ENCODE results near the gene PCDHA11.
"Not testable (repeated sequence)": the region's sequence is repeated elsewhere in the genome, so short reads cannot be mapped to it uniquely, and the experiment has no call there.

Gene PCDHA11

GRCh38 chr5:140835622-140836510 lies 32.9 kb upstream of the PCDHA11 start:
- TF ChIP-seq, protein P1, sequence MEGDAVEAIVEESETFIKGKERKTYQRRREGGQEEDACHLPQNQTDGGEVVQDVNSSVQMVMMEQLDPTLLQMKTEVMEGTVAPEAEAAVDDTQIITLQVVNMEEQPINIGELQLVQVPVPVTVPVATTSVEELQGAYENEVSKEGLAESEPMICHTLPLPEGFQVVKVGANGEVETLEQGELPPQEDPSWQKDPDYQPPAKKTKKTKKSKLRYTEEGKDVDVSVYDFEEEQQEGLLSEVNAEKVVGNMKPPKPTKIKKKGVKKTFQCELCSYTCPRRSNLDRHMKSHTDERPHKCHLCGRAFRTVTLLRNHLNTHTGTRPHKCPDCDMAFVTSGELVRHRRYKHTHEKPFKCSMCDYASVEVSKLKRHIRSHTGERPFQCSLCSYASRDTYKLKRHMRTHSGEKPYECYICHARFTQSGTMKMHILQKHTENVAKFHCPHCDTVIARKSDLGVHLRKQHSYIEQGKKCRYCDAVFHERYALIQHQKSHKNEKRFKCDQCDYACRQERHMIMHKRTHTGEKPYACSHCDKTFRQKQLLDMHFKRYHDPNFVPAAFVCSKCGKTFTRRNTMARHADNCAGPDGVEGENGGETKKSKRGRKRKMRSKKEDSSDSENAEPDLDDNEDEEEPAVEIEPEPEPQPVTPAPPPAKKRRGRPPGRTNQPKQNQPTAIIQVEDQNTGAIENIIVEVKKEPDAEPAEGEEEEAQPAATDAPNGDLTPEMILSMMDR (IDR thresholded peaks at IDR 0.05), result no peak

GRCh38 chr5:140840978-140841962 lies 27.5 kb upstream of the PCDHA11 start, which contains the start of gene PCDHA8:
PCDHA8 (plus strand) TSS chr5:140841187; CDS start chr5:140841322, 135 bp downstream.
- TF ChIP-seq, protein P1 (IDR thresholded peaks at IDR 0.05), result peak; percentile 63

DNA sequence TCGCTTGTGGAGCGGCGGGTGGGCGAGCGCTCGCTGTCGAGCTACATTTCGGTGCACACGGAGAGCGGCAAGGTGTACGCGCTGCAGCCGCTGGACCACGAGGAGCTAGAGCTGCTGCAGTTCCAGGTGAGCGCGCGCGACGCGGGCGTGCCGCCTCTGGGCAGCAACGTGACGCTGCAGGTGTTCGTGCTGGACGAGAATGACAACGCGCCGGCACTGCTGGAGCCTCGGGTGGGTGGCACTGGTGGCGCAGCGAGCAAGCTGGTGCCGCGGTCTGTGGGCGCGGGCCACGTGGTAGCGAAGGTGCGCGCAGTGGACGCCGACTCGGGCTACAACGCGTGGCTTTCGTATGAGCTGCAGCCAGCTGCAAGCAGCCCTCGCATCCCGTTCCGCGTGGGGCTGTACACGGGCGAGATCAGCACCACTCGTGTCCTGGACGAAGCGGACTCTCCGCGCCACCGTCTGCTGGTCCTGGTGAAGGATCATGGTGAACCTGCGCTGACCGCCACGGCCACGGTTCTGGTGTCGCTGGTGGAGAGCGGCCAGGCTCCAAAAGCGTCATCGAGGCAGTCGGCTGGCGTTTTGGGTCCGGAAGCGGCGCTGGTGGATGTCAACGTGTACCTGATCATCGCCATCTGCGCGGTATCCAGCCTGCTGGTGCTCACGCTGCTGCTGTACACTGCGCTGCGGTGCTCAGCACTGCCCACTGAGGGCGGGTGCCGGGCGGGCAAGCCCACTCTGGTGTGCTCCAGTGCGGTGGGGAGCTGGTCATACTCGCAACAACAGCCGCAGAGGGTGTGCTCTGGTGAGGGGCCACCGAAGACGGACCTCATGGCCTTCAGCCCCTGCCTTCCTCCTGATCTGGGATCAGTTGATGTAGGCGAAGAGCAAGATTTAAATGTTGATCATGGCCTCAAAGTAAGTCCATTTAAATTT lies 25.7 kb upstream of the PCDHA11 start:
- TF ChIP-seq, protein P1 (IDR thresholded peaks at IDR 0.05), result no peak

DNA sequence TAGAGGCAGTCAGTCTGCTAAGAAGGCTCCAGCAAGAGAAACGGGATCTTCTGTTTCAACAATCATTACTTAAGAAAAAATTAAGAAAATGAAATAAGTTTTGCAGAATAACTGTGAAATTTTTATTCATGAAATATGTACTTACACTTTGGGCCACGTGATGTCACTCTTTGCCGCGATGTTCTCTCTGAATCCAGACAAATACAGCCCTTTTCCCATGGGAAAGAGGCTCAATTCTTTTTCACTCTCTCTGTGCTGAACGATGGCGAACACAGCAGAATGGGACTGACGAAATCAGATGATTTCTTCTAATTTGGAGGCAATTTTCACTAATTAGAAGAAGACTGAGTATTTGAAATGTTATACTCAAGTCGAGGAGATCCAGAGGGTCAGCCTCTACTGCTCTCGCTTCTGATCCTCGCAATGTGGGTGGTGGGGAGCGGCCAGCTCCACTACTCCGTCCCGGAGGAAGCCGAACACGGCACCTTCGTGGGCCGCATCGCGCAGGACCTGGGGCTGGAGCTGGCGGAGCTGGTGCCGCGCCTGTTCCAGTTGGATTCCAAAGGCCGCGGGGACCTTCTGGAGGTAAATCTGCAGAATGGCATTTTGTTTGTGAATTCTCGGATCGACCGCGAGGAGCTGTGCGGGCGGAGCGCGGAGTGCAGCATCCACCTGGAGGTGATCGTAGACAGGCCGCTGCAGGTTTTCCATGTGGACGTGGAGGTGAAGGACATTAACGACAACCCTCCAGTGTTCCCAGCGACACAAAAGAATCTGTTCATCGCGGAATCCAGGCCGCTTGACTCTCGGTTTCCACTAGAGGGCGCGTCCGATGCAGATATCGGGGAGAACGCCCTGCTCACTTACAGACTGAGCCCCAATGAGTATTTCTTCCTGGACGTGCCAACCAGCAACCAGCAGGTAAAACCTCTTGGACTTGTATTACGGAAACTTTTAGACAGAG lies 20.3 kb upstream of the PCDHA11 start, which contains the start of gene PCDHA9:
PCDHA9 (plus strand) TSS at position 244 of the 964 bp plus-strand sequence; CDS start at position 358, 114 bp downstream.
- TF ChIP-seq, protein P1 (IDR thresholded peaks at IDR 0.05), result not testable (repeated sequence)

DNA sequence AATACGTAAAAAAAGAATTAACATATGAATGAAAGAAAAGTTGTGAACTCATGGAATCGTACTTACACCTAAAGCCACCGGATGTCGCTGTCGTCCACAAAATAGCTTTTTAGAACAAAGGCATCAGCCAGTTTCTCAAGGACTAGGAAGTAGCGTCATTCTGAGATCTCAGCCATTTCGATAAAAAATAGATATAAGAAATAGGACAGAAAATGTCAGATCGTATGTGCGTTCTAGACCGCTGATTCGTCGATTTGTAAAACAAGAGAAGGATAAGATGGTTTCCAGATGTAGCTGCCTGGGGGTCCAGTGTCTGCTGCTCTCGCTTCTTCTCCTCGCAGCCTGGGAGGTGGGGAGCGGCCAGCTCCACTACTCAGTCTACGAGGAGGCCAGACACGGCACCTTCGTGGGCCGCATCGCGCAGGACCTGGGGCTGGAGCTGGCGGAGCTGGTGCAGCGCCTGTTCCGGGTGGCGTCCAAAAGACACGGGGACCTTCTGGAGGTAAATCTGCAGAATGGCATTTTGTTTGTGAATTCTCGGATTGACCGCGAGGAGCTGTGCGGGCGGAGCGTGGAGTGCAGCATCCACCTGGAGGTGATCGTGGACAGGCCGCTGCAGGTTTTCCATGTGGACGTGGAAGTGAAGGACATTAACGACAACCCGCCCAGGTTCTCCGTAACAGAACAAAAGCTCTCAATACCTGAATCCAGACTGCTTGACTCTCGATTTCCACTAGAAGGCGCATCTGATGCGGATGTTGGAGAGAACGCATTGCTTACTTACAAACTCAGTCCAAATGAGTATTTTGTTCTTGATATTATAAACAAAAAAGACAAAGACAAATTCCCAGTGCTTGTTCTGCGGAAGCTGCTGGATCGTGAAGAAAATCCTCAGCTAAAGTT lies 12.7 kb upstream of the PCDHA11 start, which contains the start of gene PCDHA10:
PCDHA10 (plus strand) TSS at position 126 of the 903 bp plus-strand sequence; CDS start at position 278, 152 bp downstream.
- TF ChIP-seq, protein P1 (IDR thresholded peaks at IDR 0.05), result peak; percentile 37
